Ovary (tissue), 3 donors: ENCODE measurements around the gene NES.

Source experiments
- CTCF ChIP-seq, 3 donors: fragments of 450-650 bp in 2 of 3; fragments of 200-600 bp in 1 of 3; IDR thresholded peaks; one replicate each; pipeline versions ENCODE4 v1.5.1 to v1.8.0; 2016 to 2022; ENCODE audit warnings: antibody characterized with exemption in 3 of 3, mild to moderate bottlenecking in 1 of 3
- POLR2A ChIP-seq: fragments of 450-650 bp; IDR thresholded peaks from one replicate; pipeline ENCODE4 v1.6.1; 2017; ENCODE audit warnings: antibody characterized with exemption, mild to moderate bottlenecking, moderate library complexity
- donor health status: DM: no; HTN: no; CAD: no.

- TF ChIP-seq POLR2A (no peak), CTCF (IDR thresholded peaks at IDR 0.05) (no peak)
Observed at GRCh38 chr1:156632355-156632754, 44.9 kb downstream of the NES start.
